DMS114 treated with DMSO at 0.1 percent for 48 hours (cell line): ENCODE measurements around the gene CRIP3.
"Not testable (repeated sequence)": the region's sequence is repeated elsewhere in the genome, so short reads cannot be mapped to it uniquely, and the experiment has no call there.

Experiments
- DNase-seq: peaks from one replicate; lab custom pipeline; 2025; ENCODE audit not compliant: unreplicated experiment; lab: John Stamatoyannopoulos, UW

Gene CRIP3

GRCh38 chr6:43307451-43308100 is 1.1 kb downstream of the CRIP3 start:
- DNase-seq, result no peak

DNA sequence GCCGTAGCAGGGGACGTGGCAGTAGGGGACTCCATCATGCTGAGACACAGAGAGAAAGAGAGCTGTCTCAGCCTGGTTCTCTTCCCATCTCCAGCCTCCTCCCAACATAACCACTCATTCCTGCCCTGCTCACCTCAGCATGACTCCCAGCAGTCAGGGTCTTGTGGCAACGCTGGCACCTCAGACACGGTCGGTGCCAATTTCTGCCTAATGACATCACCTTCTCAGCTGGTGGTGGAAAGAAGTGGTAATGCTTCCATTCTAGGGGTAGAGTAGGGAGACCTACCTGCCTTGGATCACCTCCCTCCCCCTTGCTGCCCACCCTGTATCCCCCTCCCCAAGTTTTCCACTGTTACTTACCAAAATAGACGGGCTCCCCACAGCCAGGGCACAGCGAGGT is 2.5 kb downstream of the CRIP3 start:
- no peak for DNase-seq

DNA sequence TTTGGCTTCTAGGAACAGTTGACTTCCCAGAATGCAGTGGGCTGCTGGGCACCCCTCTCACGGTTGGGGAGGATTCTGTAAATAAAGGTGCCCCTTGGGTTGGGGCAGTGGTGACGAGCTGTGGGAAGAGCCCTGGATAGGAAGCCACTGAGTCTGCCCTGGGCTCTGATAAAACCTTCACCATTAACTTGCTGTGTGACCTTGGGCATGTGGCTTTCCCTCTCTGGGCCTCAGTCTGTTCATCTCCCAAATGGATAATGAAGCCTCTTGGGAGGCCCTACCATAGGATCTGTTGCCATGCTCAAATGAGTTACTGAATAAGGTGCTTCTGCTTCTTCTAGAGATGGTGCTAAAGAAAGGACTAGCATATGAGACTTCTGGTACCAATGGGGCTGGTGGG is 3.7 kb downstream of the CRIP3 start:
- DNase-seq, result no peak

GRCh38 chr6:43304361-43304760 is 4.3 kb downstream of the CRIP3 start:
- no peak for DNase-seq

- DNase-seq, result no peak
Observed at GRCh38 chr6:43303751-43304331, 4.8 kb downstream of the CRIP3 start.

DNA sequence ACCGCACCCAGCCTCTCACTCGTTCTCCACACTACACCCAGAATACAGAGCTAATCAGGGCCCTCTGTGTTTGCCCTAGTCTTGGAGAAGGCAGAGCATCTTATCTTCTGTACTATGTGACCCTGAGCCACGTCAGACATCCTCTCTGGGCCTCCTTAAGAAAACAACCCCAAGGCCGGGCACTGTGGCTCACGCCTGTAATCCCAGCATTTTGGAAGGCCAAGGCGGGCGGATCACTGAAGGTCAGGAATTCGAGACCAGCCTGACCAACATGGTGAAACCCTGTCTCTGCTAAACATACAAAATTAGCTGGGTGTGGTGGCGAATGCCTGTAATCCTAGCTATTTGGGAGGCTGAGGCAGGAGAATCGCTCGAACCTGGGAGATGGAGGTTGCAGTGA is 5.6 kb downstream of the CRIP3 start:
- not testable (repeated sequence) for DNase-seq

DNA sequence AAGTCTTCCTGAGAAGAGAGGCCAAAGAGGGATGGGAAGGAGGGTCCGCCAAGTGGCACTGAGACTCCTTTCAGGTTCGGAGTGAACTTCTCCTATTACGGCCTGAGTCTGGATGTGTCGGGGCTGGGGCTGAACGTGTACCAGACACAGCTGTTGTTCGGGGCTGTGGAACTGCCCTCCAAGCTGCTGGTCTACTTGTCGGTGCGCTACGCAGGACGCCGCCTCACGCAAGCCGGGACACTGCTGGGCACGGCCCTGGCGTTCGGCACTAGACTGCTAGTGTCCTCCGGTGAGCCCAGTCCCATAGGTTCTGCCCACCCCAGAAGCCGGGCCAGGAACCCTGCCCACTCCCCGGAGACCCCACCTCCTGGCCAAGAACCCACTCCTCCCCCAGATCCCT is 6.5 kb downstream of the CRIP3 start:
- no peak for DNase-seq

DNA sequence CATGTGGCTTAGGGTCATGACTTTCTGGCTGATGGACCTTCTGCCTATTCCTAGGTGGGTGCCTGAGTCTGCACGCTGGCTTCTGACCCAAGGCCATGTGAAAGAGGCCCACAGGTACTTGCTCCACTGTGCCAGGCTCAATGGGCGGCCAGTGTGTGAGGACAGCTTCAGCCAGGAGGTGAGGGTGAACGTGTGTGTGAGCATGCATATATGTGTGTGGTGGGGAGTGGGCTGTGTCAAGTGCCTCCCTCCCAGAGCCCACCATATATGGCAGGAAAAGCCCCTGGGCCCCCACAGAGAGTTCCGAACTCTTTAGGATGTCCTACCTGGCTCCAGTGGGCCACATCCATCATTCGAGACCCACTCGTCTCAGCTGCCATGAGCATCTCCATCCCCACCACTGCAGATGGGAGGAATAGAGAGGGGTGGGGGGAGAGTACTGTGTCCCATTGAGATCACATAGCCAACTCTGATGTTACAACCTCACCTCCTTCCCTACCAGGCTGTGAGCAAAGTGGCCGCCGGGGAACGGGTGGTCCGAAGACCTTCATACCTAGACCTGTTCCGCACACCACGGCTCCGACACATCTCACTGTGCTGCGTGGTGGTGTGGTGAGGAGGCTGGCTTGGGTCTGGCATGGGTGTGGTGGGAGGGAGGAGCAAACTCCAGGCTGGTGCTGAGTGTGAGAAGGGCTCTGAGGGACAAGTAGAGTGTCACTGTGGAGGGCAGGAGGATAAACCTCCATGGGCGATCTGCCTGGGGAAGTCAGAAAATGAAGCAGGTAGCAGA is 7.3 kb downstream of the CRIP3 start:
- no peak for DNase-seq

DNA sequence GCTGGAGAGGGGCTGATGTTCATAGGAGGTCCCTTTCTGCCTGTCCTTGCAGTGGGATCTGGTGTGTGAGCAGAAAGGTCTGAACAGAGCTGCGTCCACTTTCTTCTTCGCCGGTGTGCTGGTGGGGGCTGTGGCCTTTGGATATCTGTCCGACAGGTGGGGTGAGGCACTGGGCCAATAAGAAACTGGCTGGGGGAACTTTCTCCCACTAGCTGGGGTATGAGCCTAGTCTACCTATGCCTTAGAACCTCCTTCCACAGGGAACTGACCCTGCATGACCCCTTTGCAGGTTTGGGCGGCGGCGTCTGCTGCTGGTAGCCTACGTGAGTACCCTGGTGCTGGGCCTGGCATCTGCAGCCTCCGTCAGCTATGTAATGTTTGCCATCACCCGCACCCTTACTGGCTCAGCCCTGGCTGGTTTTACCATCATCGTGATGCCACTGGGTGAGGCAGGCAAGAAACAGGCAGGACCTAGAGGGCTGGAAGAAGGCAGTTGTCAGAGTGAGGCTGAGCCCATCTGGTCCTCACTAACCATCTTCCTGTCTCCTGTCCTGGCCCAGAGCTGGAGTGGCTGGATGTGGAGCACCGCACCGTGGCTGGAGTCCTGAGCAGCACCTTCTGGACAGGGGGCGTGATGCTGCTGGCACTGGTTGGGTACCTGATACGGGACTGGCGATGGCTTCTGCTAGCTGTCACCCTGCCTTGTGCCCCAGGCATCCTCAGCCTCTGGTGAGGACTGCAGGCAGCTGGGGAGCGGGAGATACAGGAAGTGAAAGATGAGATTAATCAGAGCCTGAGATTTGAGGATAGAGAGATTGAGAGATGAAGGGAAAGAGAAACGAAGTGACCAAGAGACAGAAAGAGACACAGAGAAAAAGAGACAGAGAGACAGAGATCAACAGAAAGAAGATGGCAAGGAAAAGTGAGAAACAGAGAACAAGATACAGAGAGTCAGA is 9.0 kb downstream of the CRIP3 start:
- DNase-seq, result no peak

DNA sequence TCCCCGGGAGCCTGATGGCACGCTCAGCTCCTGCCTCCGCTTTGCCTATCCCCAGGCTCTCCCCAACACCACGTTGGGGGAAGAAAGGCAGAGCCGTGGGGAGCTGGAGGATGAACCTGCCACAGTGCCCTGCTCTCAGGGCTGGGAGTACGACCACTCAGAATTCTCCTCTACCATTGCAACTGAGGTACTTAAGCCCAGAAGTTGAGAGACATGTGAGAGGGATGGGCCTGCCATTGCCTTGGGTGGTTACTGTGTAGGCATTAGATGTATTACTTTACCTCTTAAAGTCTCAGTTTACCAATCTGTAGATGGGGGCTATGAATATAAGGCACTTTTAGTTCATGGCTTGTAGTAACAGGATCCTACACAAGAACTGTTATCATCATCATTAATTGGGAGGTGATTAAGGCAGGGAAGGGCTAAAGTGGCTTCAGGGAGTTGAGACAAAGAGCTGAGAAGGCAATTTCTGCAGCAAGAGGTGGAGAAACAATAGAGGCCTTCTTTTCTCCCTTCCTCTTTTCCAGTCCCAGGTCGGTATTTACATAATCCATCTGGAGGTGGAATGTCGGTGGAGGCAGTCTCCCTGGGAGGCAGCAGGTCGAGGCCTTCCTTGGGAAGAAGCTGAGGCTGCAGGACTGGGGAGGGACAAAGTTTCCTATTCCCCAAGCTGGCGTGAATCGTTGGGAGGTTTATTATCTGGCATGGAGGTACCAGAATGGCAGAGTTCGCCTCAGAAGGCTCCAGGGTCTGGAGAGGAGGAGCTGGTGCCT is 9.9 kb downstream of the CRIP3 start:
- DNase-seq, result no peak

DNA sequence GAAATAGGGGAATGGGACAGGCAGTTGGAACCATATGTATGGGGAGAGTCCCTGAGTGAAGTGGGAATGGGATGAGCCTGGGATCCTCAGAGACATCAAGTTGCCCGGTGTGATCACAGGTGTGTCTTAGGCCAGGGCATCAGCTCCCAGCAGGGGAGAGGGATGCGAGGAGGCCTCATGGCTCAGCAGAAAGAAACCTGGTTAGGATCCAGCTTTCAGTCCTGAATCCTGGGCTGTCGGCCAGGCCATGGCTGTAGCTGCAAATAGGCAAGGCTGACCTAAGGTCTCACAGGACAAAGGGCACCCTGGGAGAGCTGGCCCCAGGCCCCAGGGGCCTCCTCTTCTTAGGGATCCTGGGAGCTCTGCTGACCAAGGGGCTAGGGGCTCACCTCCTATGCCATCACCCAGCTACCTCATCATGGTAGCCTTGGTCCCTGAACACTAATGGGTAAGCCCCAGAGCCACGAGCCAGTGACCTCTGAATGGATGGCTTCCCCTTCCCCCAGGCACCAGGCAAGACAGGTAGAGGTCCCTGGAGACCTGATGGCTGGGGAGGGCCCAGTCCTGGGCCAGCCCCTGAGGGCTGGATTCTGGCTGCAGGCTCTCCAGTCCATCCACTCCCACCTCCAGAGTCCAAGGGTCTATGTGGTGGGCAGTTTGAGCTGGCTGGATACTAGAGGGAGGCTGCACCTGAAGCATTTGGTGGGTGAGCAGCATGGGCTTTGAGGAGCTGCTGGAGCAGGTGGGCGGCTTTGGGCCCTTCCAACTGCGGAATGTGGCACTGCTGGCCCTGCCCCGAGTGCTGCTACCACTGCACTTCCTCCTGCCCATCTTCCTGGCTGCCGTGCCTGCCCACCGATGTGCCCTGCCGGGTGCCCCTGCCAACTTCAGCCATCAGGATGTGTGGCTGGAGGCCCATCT is 10.7 kb downstream of the CRIP3 start, which contains the start of gene SLC22A7:
TSS of gene SLC22A7 (plus strand) at position 617 of the 921 bp plus-strand sequence. CDS start at position 716, 99 bp downstream.
- no peak for DNase-seq

DNA sequence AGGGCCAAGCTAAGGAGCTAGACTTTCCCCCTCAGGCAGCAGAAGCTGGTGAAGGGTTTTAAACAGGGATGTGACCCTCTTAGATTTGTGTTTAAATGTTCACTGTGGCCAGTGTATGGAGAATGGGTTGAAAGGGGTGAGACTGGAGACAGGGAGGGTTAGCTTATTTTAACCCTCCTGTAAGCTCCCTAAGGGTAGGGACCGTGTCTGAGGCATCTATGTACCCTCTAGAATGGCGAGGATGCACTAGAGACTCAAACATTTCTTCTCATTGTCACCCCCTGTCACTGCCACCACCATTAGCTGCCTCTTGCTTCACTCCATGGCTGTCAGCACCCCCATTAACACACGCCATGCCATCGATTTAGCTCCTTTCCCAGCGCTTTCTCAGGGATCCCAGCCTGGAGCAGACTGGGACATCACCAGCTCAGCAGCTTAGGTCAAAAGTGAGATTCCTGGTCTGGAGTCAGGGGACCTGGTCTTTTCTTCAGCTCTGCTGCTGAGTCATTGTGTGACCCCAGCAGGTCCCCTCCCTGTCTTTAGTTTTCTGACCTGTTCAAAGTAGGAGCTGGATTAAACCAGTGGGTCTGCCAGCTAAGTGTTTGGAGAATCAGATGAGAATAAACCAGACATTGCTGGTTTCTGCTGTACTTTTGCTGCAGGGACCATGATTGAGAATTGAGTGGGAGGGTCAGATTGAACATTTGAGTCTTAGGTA is 11.7 kb downstream of the CRIP3 start:
- DNase-seq, result no peak

DNA sequence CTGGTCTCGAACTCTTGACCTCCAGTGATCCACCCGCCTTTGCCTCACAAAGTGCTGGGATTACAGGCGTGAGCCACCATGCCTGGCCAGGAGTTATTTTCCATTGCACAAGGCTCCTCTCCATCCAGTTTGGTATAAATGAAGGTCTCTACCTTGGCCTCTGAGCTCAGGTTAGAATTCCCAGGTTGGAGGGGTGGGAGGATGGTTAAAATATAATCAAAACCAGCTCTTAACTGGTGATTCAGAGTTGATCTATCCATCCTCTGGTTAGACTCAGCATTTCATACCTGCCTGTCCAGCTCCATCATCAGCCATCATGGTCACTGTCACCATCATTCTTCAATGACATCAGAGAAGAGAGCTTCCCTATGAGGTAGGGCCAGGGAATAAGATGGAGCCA is 13.2 kb downstream of the CRIP3 start:
- DNase-seq, result no peak

GRCh38 chr6:43294536-43294935 is 14.1 kb downstream of the CRIP3 start:
- no peak for DNase-seq

DNA sequence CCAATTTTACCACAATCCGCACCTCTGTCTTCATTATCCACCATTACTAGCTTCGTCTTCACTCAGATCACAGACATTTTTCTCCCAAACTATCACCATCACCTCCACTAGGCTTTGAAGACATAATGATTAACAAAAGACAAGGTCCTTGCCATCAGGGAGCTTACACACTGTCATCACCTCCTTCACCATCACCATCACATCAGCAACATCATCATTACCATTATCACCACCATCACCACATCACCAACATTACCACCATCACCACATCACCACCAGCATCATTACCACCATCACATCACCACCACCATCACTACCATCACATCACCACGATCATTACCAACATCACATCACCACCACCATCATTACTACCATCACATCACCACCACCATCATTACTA is 14.9 kb downstream of the CRIP3 start:
- no peak for DNase-seq

DNA sequence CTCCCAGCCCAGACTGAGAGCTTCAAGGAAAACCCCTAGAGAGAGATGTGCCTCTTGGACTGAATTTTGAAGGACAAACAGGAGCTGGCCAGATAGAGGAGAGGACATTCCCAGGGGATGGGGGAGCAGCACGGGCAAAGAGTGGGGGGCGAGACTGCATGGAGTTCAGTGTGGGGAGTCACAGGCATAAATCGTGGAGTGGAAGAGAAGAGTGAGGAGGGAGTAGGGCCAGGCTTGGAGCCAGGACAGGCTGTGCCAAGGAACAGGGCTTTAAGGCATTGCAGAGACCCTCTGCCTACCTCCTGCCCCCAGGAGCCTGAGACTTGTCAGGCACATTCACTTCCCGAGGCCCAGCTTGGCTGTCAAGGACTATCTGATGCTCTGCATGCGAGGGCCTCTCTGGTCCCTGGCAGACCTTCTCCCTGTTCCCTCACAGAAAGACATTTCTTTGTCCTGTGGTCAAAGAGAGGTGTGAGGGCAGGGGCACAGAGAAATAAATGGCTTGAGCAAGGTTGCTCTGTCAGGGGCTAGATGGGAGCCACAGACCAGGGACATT is 15.8 kb downstream of the CRIP3 start:
- no peak for DNase-seq

DNA sequence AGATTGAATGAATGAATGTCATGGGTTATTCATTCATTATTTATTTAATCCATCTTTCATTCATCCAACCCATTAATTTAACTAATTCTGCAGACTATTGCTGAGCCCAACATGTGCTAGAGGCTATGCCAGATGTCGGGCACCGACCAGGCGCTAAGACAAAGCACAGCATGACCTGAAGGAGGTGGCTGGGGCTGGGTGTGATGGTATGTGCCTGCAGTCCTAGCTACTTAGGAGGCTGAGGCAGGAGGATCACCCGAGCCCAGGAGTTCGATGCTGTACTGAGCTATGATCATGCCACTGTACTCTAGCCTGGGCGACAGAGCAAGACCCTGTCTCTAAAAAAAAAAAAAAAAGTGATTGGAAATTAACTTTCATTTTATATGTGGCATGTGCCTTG is 16.3 kb downstream of the CRIP3 start:
- no peak for DNase-seq

DNA sequence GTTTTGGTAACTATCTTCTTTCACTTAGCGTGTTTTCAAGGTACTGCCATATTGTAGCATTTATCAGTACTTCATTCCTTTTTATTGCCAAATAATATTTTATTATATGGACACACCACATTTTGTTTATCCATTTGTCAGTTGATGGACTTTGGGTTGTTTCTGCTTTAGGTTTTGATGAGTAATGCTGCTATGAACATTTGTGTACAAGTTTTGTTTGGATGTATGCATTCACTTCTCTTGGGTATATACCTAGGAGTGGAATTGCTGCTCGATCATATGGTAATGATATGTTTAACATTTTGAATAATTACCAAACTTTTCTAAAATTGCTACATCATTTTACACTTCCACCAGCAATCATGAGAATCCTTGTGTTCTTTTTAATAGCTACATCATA is 16.9 kb downstream of the CRIP3 start:
- DNase-seq, result no peak
